A549 (cell line): ENCODE measurements around the gene FAM120A. TPM values are rescaled to one million over a fixed set of nuclear protein-coding genes. Genes with fewer than 3 reads are reported as not detected.

Experiments used
- ATAC-seq, 2 experiments: fragments of 200-7000 bp in 1 of 2; fragments of >200 bp in 1 of 2; cut with Nextera tagmentation in 1 of 2; cut with Tn5 transposase in 1 of 2; 3 replicates each; pipeline versions ENCODE4 v1.8.0 to v1.9.1; 2018 to 2020; ENCODE audit warnings: mild to moderate bottlenecking in 1 of 2, moderate library complexity in 1 of 2
- CTCF ChIA-PET: fragments of 300-600 bp; sonication (Branson Sonifier 250); formaldehyde crosslinking; extraction: SDS; loops from one replicate; lab custom pipeline; 2021; ENCODE audit warnings: antibody characterized with exemption, inconsistent platforms; lab: Yijun Ruan, JAX
- POLR2A ChIA-PET: fragments of 350-600 bp; formaldehyde crosslinking; extraction: SDS; loops from one replicate; lab custom pipeline; 2021; ENCODE audit warnings: antibody characterized with exemption, inconsistent platforms; lab: Yijun Ruan, JAX
- DNase-seq, 2 experiments: peaks; one replicate each; pipeline versions ENCODE4 v3.0.0 to v3.0.0-alpha.2; 2011 to 2016; ENCODE audit warnings: low read depth in 1 of 2, low spot score in 1 of 2
- FAIRE-seq: peaks from 2 replicates; lab custom pipeline; 2011; peaks lifted over from hg19 to GRCh38; lab: Jason Lieb, UNC
- H3K27ac ChIP-seq, 2 experiments: fragments of >200 bp; sonication (Bioruptor Twin); formaldehyde crosslinking; 3 replicates each; pipeline ENCODE4 v1.5.1; 2016 to 2017
- H3K4me1 ChIP-seq: fragments of >200 bp; sonication (Bioruptor Twin); formaldehyde crosslinking; 3 replicates; pipeline ENCODE4 v1.6.1; 2016
- H3K4me2 ChIP-seq: fragments of >200 bp; sonication (Bioruptor Twin); formaldehyde crosslinking; 3 replicates; pipeline ENCODE4 v1.6.1; 2016
- H3K4me3 ChIP-seq: fragments of >200 bp; sonication (Bioruptor Twin); formaldehyde crosslinking; 3 replicates; pipeline ENCODE4 v1.5.1; 2016
- H3K9me3 ChIP-seq: fragments of >200 bp; sonication (Bioruptor Twin); formaldehyde crosslinking; 3 replicates; pipeline ENCODE4 v1.6.1; 2016
- BHLHE40 ChIP-seq: IDR thresholded peaks from 2 replicates; pipeline ENCODE4 v1.6.1; 2012; ENCODE audit warnings: low read depth, low read length, inconsistent platforms
- CBX2 ChIP-seq: fragments of 200-600 bp; sonication (generic); IDR thresholded peaks from 2 replicates; pipeline ENCODE4 v1.6.1; 2016; ENCODE audit warnings: low read depth, mild to moderate bottlenecking, borderline replicate concordance
- CEBPB ChIP-seq, 2 experiments: fragments of >200 bp in 1 of 2; sonication (Bioruptor Twin) in 1 of 2; formaldehyde crosslinking in 1 of 2; IDR thresholded peaks; 2 replicates each; pipeline ENCODE4 v1.6.1; 2012 to 2016
- EHMT2 ChIP-seq: fragments of 200-600 bp; sonication (generic); IDR thresholded peaks from 2 replicates; pipeline ENCODE4 v1.6.1; 2016; ENCODE audit warnings: antibody characterized with exemption, low read depth, mild to moderate bottlenecking, moderate library complexity
- ESRRA ChIP-seq: fragments of 150-350 bp; IDR thresholded peaks from 2 replicates; pipeline ENCODE4 v1.6.1; 2014; ENCODE audit warnings: mild to moderate bottlenecking, low read length, borderline replicate concordance
- FOSL2 ChIP-seq, 2 experiments: fragments of 450-650 bp in 1 of 2; fragments of >200 bp in 1 of 2; sonication (Bioruptor Twin) in 1 of 2; formaldehyde crosslinking; IDR thresholded peaks; 2 replicates each; pipeline versions ENCODE4 v1.5.0 to v1.6.1; 2016 to 2020; ENCODE audit warnings: mild to moderate bottlenecking in 1 of 2, moderate library complexity in 1 of 2
- FOXS1 ChIP-seq: fragments of 250-450 bp; sonication (Bioruptor Pico); IDR thresholded peaks from 2 replicates; pipeline ENCODE4 v1.5.0; 2020; ENCODE audit warnings: mild to moderate bottlenecking, moderate library complexity
- HOXB13 ChIP-seq: fragments of 250-450 bp; sonication (Bioruptor Pico); IDR thresholded peaks from 2 replicates; pipeline ENCODE4 v1.5.0; 2020; ENCODE audit warnings: low read depth, mild to moderate bottlenecking, moderate library complexity
- KDM1A ChIP-seq: fragments of 200-600 bp; sonication (generic); IDR thresholded peaks from 2 replicates; pipeline ENCODE4 v1.6.1; 2016; ENCODE audit warnings: low read depth, mild to moderate bottlenecking
- MYC ChIP-seq: IDR thresholded peaks from 2 replicates; pipeline ENCODE4 v1.6.1; 2012; ENCODE audit warnings: mild to moderate bottlenecking, inconsistent platforms, low read length, improper control_type of control experiment, borderline replicate concordance
- NFE2L2 ChIP-seq: fragments of 150-350 bp; conservative IDR thresholded peaks from 2 replicates; pipeline ENCODE4 v1.6.1; 2014; ENCODE audit warnings: low read length
- NR3C1 ChIP-seq: fragments of >200 bp; sonication (Bioruptor Twin); formaldehyde crosslinking; IDR thresholded peaks from 3 replicates; pipeline ENCODE4 v1.6.1; 2017
- POLR2AphosphoS2 ChIP-seq: conservative IDR thresholded peaks from 2 replicates; pipeline ENCODE4 v1.6.1; 2012; ENCODE audit warnings: low read length, improper control_type of control experiment, inconsistent platforms
- RAD21 ChIP-seq, 2 experiments: fragments of >200 bp in 1 of 2; sonication (Bioruptor Twin) in 1 of 2; formaldehyde crosslinking in 1 of 2; IDR thresholded peaks in 1 of 2; conservative IDR thresholded peaks in 1 of 2; 2 replicates in 1 of 2; 3 replicates in 1 of 2; pipeline ENCODE4 v1.6.1; 2012 to 2018; ENCODE audit warnings: inconsistent platforms in 1 of 2
- RARB ChIP-seq: fragments of 250-450 bp; sonication (Bioruptor Pico); IDR thresholded peaks from 2 replicates; pipeline ENCODE4 v1.8.0; 2021; ENCODE audit warnings: mild to moderate bottlenecking, moderate library complexity
- TFCP2L1 ChIP-seq: fragments of 250-450 bp; sonication (Bioruptor Pico); IDR thresholded peaks from 2 replicates; pipeline ENCODE4 v1.5.0; 2021; ENCODE audit warnings: mild to moderate bottlenecking
- ZC3H11A ChIP-seq: fragments of 450-650 bp; IDR thresholded peaks from 2 replicates; pipeline ENCODE4 v1.6.1; 2014; ENCODE audit warnings: antibody characterized with exemption, mild to moderate bottlenecking
- ZSCAN20 ChIP-seq: fragments of 250-450 bp; sonication (Bioruptor Pico); IDR thresholded peaks from 2 replicates; pipeline ENCODE4 v1.8.0; 2022; ENCODE audit warnings: mild to moderate bottlenecking, moderate library complexity
- WGBS: methylation state at CpG from one replicate; pipeline ENCODE4 v1.1.6; 2017; ENCODE audit errors: missing lambda C conversion rate; 5-methylcytosine and 5-hydroxymethylcytosine counted together
- polyA plus RNA-seq, 4 experiments: library from polyadenylated mRNA; depleted of rRNA in 3 of 4; stranded (reverse); fragments of >200 nt; fragmentation: RNase III in 1 of 4; extraction: RNeasy Plus Mini Kit Qiagen cat#74134 plus additional on column Dnase treatment in 1 of 4; gene quantifications; 2 replicates in 3 of 4; 3 replicates in 1 of 4; pipeline ENCODE4 v1.2.3, GENCODE V29; 2011 to 2017
- TF ChIP-seq, protein P1 (sequence below): fragments of >200 bp; sonication (Bioruptor Twin); formaldehyde crosslinking; IDR thresholded peaks from 3 replicates; pipeline ENCODE4 v1.5.1; 2016
- TF ChIP-seq, protein P2 (sequence below): IDR thresholded peaks from 2 replicates; pipeline ENCODE4 v1.6.1; 2012
- TF ChIP-seq, protein P3 (sequence below): IDR thresholded peaks from 2 replicates; pipeline ENCODE4 v1.6.1; 2012
- TF ChIP-seq, protein P4 (sequence below): fragments of 250-450 bp; sonication (Bioruptor Pico); IDR thresholded peaks from 2 replicates; pipeline ENCODE4 v1.5.0; 2021; ENCODE audit warnings: mild to moderate bottlenecking, moderate library complexity, borderline replicate concordance
- TF ChIP-seq, protein P5 (sequence below): IDR thresholded peaks from 2 replicates; pipeline ENCODE4 v1.6.1; 2012; ENCODE audit warnings: low read depth, borderline replicate concordance
- TF ChIP-seq, protein P6 (sequence below): fragments of >200 bp; sonication (Bioruptor Twin); formaldehyde crosslinking; IDR thresholded peaks from 3 replicates; pipeline ENCODE4 v1.6.1; 2016

Gene FAM120A
- polyA plus RNA-seq, 2 of the 4 experiments (the other 2 are of a cell fraction), result 86.3 to 111 TPM

DNA sequence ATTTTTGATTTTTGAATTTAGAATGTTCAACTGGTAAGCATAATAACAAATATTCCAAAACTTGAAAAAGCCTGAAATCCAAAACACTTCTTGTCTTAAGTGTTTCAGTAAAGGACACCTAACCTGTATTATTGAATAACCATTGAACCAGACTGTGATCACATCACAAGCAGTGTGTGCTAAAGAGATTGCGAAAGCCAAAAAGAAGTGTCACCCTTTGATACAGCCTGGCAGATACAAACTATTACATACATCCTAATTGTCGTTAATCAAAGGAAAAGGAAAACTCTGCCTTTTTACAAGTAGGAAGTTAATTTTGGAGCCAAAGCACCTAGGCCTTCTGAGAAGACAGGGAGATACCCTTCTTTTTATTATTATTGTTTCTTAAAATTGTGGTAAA lies 10.3 kb downstream of the FAM120A start:
- ATAC-seq, result no peak
- Histone ChIP-seq H3K9me3 (no peaks in the 10 kb centered on the region), H3K4me2 (0 out of 3 replicates have a peak overlapping the region, but pooled peaks have one; percentile 10), H3K4me1 (peaks cover 82% of the 10 kb centered on the region), H3K4me3 (no peak overlapping the region), H3K27ac (no peak overlapping the region)
- CTCF ChIA-PET, result no interaction called here
- FAIRE-seq, result no peak
- POLR2A ChIA-PET, result no interaction called here
- 91% methylated on average over 2 of the region's 2 CpGs for WGBS
- TF ChIP-seq BHLHE40, result no peak
- TF ChIP-seq CEBPB (IDR thresholded peaks at IDR 0.05), result peak; percentile 11 to 64; a peak in 2 of 4 replicates
- DNase-seq, result no peak

DNA sequence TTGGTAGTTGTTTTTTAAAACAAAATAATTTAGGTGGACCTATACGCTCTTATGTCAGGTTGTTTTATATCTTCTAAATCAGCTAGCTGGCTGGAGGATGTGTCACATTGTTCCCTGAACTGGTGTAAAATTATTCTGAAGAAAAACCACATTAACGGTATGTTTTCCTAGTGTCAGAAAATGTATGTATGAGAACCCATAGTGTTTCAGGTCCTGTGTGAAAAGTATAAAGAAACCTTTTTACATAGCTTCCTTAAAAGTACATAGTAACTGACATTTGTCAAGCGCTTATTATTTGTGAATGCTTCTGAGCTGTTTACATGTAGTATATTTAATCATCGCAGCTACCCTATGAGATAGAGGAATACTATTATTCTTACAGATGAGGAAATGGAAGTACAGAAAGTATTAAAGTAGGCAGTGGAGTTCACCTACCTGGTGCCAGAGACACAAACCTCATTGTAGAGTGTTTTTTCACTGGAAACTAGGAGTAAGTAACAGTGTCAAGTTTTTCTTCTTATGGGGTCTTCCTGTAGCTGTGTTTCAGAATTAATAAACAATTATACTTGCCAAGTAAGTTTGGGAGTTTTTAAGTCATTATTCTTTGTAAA lies 12.3 kb downstream of the FAM120A start:
- ChIA-PET CTCF (interaction anchor here (0.6 to 1.8 kb wide), 6 partner anchors 8 to 355 kb away, joined by 3 to 8 read pairs (median 4); partner anchors contain the start of gene FAM120AOS), POLR2A (interaction anchor here (0.6 to 1.3 kb wide), 2 partner anchors 10 to 144 kb away, joined by 4 to 5 read pairs; partner anchors contain the start of gene FAM120AOS)
- ATAC-seq (no peak), DNase-seq (no peak), FAIRE-seq (no peak)
- Histone ChIP-seq H3K4me2 (peak overlapping the region; percentile 98), H3K4me1 (peaks cover 90% of the 10 kb centered on the region), H3K4me3 (no peak overlapping the region), H3K9me3 (no peaks in the 10 kb centered on the region), H3K27ac (0 out of 6 replicates have a peak overlapping the region, but pooled peaks of 1 of the 2 experiments have one; percentile 1)
- TF ChIP-seq ESRRA, result no peak
- TF ChIP-seq, protein P1, sequence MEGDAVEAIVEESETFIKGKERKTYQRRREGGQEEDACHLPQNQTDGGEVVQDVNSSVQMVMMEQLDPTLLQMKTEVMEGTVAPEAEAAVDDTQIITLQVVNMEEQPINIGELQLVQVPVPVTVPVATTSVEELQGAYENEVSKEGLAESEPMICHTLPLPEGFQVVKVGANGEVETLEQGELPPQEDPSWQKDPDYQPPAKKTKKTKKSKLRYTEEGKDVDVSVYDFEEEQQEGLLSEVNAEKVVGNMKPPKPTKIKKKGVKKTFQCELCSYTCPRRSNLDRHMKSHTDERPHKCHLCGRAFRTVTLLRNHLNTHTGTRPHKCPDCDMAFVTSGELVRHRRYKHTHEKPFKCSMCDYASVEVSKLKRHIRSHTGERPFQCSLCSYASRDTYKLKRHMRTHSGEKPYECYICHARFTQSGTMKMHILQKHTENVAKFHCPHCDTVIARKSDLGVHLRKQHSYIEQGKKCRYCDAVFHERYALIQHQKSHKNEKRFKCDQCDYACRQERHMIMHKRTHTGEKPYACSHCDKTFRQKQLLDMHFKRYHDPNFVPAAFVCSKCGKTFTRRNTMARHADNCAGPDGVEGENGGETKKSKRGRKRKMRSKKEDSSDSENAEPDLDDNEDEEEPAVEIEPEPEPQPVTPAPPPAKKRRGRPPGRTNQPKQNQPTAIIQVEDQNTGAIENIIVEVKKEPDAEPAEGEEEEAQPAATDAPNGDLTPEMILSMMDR, result no peak
- TF ChIP-seq, protein P2, sequence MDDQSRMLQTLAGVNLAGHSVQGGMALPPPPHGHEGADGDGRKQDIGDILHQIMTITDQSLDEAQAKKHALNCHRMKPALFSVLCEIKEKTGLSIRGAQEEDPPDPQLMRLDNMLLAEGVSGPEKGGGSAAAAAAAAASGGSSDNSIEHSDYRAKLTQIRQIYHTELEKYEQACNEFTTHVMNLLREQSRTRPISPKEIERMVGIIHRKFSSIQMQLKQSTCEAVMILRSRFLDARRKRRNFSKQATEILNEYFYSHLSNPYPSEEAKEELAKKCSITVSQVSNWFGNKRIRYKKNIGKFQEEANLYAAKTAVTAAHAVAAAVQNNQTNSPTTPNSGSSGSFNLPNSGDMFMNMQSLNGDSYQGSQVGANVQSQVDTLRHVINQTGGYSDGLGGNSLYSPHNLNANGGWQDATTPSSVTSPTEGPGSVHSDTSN, result no peak
- TF ChIP-seq ZSCAN20 (CRISPR knock-in tag), result no peak
- 64% methylated on average over 4 of the region's 4 CpGs for whole genome bisulfite sequencing

DNA sequence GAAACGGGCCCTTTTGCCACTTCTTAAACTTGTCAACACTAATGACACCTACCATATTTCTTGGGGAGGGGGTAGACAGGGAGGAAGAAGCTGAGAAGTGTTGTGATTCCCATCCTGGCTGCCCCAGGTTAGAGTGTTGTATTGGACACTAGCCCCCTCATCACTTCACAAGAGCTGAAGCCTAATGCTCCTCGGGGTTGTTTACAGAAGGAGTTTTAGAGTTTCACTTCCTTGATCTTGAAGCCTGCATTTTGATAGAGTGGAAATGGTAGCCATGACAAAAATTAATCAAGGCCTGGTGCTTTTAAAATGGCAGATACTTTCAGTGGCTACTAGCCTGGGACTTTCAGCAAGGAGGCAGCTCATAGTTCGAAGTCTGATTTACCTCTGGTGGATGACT lies 12.9 kb downstream of the FAM120A start:
- peaks cover 90% of the 10 kb centered on the region for H3K4me1 ChIP-seq
- ChIA-PET CTCF (interaction anchor here (0.6 to 1.8 kb wide), 6 partner anchors 9 to 355 kb away, joined by 3 to 8 read pairs (median 4); partner anchors contain the start of gene FAM120AOS), POLR2A (interaction anchor here (0.6 to 1.3 kb wide), 2 partner anchors 11 to 144 kb away, joined by 4 to 5 read pairs; partner anchors contain the start of gene FAM120AOS)
- H3K27ac ChIP-seq, result peak overlapping the region; percentile 1 to 65; a peak in 4 of 6 replicates
- no peaks in the 10 kb centered on the region for H3K9me3 ChIP-seq
- peak overlapping the region; percentile 98 for H3K4me2 ChIP-seq
- TF ChIP-seq CBX2 (no peak), TFCP2L1 (CRISPR knock-in tag) (no peak), RAD21 (conservative IDR thresholded peaks at IDR 0.05 in 1 of 2, IDR thresholded peaks at IDR 0.05 in 1 of 2) (no peak), RARB (CRISPR knock-in tag) (no peak), FOSL2 (IDR thresholded peaks at IDR 0.05) (no peak), FOSL2 (CRISPR knock-in tag; IDR thresholded peaks at IDR 0.05) (no peak), NFE2L2 (no peak), MYC (no peak), NR3C1 (no peak), HOXB13 (CRISPR knock-in tag) (no peak), POLR2AphosphoS2 (no peak), EHMT2 (no peak), ZC3H11A (no peak), KDM1A (no peak), FOXS1 (CRISPR knock-in tag) (no peak)
- TF ChIP-seq, protein P3, sequence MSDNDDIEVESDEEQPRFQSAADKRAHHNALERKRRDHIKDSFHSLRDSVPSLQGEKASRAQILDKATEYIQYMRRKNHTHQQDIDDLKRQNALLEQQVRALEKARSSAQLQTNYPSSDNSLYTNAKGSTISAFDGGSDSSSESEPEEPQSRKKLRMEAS, result no peak
- TF ChIP-seq, protein P4, sequence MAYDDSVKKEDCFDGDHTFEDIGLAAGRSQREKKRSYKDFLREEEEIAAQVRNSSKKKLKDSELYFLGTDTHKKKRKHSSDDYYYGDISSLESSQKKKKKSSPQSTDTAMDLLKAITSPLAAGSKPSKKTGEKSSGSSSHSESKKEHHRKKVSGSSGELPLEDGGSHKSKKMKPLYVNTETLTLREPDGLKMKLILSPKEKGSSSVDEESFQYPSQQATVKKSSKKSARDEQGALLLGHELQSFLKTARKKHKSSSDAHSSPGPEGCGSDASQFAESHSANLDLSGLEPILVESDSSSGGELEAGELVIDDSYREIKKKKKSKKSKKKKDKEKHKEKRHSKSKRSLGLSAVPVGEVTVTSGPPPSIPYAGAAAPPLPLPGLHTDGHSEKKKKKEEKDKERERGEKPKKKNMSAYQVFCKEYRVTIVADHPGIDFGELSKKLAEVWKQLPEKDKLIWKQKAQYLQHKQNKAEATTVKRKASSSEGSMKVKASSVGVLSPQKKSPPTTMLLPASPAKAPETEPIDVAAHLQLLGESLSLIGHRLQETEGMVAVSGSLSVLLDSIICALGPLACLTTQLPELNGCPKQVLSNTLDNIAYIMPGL (CRISPR knock-in tag), result no peak
- TF ChIP-seq, protein P5, sequence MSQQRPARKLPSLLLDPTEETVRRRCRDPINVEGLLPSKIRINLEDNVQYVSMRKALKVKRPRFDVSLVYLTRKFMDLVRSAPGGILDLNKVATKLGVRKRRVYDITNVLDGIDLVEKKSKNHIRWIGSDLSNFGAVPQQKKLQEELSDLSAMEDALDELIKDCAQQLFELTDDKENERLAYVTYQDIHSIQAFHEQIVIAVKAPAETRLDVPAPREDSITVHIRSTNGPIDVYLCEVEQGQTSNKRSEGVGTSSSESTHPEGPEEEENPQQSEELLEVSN, result no peak
- TF ChIP-seq, protein P6, sequence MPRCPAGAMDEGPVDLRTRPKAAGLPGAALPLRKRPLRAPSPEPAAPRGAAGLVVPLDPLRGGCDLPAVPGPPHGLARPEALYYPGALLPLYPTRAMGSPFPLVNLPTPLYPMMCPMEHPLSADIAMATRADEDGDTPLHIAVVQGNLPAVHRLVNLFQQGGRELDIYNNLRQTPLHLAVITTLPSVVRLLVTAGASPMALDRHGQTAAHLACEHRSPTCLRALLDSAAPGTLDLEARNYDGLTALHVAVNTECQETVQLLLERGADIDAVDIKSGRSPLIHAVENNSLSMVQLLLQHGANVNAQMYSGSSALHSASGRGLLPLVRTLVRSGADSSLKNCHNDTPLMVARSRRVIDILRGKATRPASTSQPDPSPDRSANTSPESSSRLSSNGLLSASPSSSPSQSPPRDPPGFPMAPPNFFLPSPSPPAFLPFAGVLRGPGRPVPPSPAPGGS, result no peak
- DNase-seq (no peak), ATAC-seq (peak in 1 of 2 experiments; percentile 11; a peak in 1 of 6 replicates), FAIRE-seq (no peak)
- H3K4me3 ChIP-seq, result no peak overlapping the region
- WGBS, result 30% methylated on average over 3 of the region's 3 CpGs
